Transverse colon (tissue), 4 donors: ENCODE measurements around the gene ATP8B4.
"Not testable (repeated sequence)": the region's sequence is repeated elsewhere in the genome, so short reads cannot be mapped to it uniquely, and the experiment has no call there.

Source experiments
- EP300 ChIP-seq: sonication (generic); formaldehyde crosslinking; IDR thresholded peaks from one replicate; pipeline ENCODE4 v1.6.1; 2017; ENCODE audit warnings: antibody characterized with exemption, low read depth
- POLR2A ChIP-seq: fragments of 450-650 bp; IDR thresholded peaks from one replicate; pipeline ENCODE4 v1.6.1; 2016; ENCODE audit warnings: antibody characterized with exemption, mild to moderate bottlenecking, moderate library complexity
- POLR2AphosphoS5 ChIP-seq, 3 donors: sonication (generic); formaldehyde crosslinking; IDR thresholded peaks; one replicate each; pipeline ENCODE4 v1.6.1; 2016; ENCODE audit warnings: antibody characterized with exemption in 3 of 3
- TF ChIP-seq, protein P1 (sequence below), 5 experiments: fragments of 200-600 bp in 3 of 5; fragments of 450-650 bp in 2 of 5; sonication (generic) in 3 of 5; IDR thresholded peaks; 1 replicate in 2 of 5; 2 replicates in 3 of 5; pipeline ENCODE4 v1.5.1; 2016 to 2017; ENCODE audit warnings: antibody characterized with exemption in 5 of 5, inconsistent platforms in 3 of 5, mild to moderate bottlenecking in 2 of 5, moderate library complexity in 1 of 5

DNA sequence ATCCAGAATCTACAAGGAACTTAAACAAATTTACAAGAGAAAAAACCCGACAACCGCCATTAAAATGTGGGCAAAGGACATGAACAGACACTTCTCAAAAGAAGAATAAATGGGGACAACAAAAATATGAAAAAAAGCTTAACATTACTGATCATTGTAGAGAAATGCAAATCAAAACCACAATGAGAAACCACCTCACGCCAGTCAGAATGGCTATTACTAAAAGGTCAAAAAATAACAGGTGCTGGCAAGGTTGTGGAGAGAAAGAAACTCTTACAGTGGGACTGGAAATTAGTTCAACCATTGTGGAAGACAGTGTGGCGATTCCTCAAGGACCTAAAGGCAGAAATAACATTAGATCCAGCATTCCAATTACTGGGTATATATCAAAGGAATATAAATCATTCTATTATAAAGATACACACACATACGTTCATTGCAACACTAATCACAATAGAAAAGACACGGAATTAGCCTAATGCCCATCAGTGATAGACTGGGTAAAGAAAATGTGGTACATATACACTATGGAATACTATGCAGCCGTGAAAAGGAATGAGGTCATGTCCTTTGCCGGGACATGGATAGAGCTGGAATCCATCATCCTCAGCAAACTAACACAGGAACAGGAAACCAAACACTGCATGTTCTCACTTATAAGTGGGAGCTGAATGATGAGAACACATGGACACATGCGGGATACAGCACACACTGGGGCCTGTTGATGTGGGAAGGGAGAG, 155.8 kb downstream of the ATP8B4 start:
- TF ChIP-seq, protein P1, sequence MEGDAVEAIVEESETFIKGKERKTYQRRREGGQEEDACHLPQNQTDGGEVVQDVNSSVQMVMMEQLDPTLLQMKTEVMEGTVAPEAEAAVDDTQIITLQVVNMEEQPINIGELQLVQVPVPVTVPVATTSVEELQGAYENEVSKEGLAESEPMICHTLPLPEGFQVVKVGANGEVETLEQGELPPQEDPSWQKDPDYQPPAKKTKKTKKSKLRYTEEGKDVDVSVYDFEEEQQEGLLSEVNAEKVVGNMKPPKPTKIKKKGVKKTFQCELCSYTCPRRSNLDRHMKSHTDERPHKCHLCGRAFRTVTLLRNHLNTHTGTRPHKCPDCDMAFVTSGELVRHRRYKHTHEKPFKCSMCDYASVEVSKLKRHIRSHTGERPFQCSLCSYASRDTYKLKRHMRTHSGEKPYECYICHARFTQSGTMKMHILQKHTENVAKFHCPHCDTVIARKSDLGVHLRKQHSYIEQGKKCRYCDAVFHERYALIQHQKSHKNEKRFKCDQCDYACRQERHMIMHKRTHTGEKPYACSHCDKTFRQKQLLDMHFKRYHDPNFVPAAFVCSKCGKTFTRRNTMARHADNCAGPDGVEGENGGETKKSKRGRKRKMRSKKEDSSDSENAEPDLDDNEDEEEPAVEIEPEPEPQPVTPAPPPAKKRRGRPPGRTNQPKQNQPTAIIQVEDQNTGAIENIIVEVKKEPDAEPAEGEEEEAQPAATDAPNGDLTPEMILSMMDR (IDR thresholded peaks at IDR 0.05), result not testable (repeated sequence)
- not testable (repeated sequence) for TF ChIP-seq POLR2A; POLR2AphosphoS5 (IDR thresholded peaks at IDR 0.05); EP300
